ENCODE results near the gene TMC4. TPM values are rescaled to one million over a fixed set of nuclear protein-coding genes. Genes with fewer than 3 reads are reported as not detected.

TMC4 gene
- total and polyA plus RNA-seq, 7 experiments from 2014 or later = 0.20 to 5.9 (median 1.1) TPM; not detected in 3

Other genes starting within 250 kb of the TMC4 start
- under 1 TPM in 2 of 5 experiments, not detected in 3; 0.24 to 0.34 TPM for gene CACNG8, start 210.2 kb downstream of the TMC4 start, total RNA-seq
- not detected for gene CACNG8, start 210.2 kb downstream of the TMC4 start, polyA plus RNA-seq
- gene CACNG6, start 181.5 kb downstream of the TMC4 start, total RNA-seq = 1 to 10 TPM in 1 of 5 experiments, under 1 TPM in 1, not detected in 3; 0.42 to 1.9 TPM
- not detected for gene CACNG6, start 181.5 kb downstream of the TMC4 start, polyA plus RNA-seq
- 1 to 10 TPM in 2 of 5 experiments, not detected in 3; 1.7 to 2.1 TPM for gene VSTM1, start 109.3 kb downstream of the TMC4 start, total RNA-seq
- gene VSTM1, start 109.3 kb downstream of the TMC4 start, polyA plus RNA-seq = not detected
- gene TARM1, start 91.8 kb downstream of the TMC4 start, total RNA-seq = not detected
- not detected for gene TARM1, start 91.8 kb downstream of the TMC4 start, polyA plus RNA-seq
- gene OSCAR, start 72.4 kb downstream of the TMC4 start, total RNA-seq = 10 to 100 TPM in 1 of 5 experiments, 1 to 10 TPM in 1, under 1 TPM in 3; 0.19 to 44.6 (median 0.51) TPM
- under 1 TPM in 1 of 2 donors, not detected in 1; 0.13 TPM for gene OSCAR, start 72.4 kb downstream of the TMC4 start, polyA plus RNA-seq
- 100 to 1,000 TPM in 3 of 5 experiments, 10 to 100 TPM in 2; 64.4 to 127 (median 117) TPM for gene NDUFA3, start 70.3 kb downstream of the TMC4 start, total RNA-seq
- gene NDUFA3, start 70.3 kb downstream of the TMC4 start, polyA plus RNA-seq = 100 to 1,000 TPM; 333 to 490 TPM
- gene TFPT, start 57.5 kb downstream of the TMC4 start, total RNA-seq = 10 to 100 TPM; 13.4 to 46.5 (median 14.6) TPM
- gene TFPT, start 57.5 kb downstream of the TMC4 start, polyA plus RNA-seq = 10 to 100 TPM; 15.2 to 21.6 TPM
- gene PRPF31, start 57.4 kb downstream of the TMC4 start, total RNA-seq = 10 to 100 TPM; 51.8 to 82.1 (median 71.0) TPM
- gene PRPF31, start 57.4 kb downstream of the TMC4 start, polyA plus RNA-seq = 10 to 100 TPM; 74.8 to 87.4 TPM
- 10 to 100 TPM; 38.0 to 84.6 (median 63.9) TPM for gene CNOT3, start 35.4 kb downstream of the TMC4 start, total RNA-seq
- gene CNOT3, start 35.4 kb downstream of the TMC4 start, polyA plus RNA-seq = 10 to 100 TPM; 10.1 to 13.1 TPM
- gene LENG1, start 13.4 kb downstream of the TMC4 start, total RNA-seq = 10 to 100 TPM in 3 of 5 experiments, 1 to 10 TPM in 2; 7.1 to 20.4 (median 11.8) TPM
- gene LENG1, start 13.4 kb downstream of the TMC4 start, polyA plus RNA-seq = 10 to 100 TPM; 11.9 to 13.5 TPM
- gene MBOAT7, start 16.4 kb upstream of the TMC4 start, total RNA-seq = 10 to 100 TPM; 25.8 to 79.4 (median 43.0) TPM
- 10 to 100 TPM; 11.3 to 18.9 TPM for gene MBOAT7, start 16.4 kb upstream of the TMC4 start, polyA plus RNA-seq
- 10 to 100 TPM in 4 of 5 experiments, 1 to 10 TPM in 1; 9.5 to 24.2 (median 17.8) TPM for gene TSEN34, start 18.1 kb upstream of the TMC4 start, total RNA-seq
- gene TSEN34, start 18.1 kb upstream of the TMC4 start, polyA plus RNA-seq = 10 to 100 TPM; 29.5 to 48.7 TPM
- 1,000 to 10,000 TPM; 1,217 to 2,149 (median 1,306) TPM for gene RPS9, start 27.7 kb upstream of the TMC4 start, total RNA-seq
- 1,000 to 10,000 TPM; 1,192 to 1,308 TPM for gene RPS9, start 27.7 kb upstream of the TMC4 start, polyA plus RNA-seq
- gene LILRB3, start 49.8 kb upstream of the TMC4 start, total RNA-seq = 10 to 100 TPM in 1 of 5 experiments, 1 to 10 TPM in 4; 1.9 to 76.4 (median 2.1) TPM
- under 1 TPM in 1 of 2 donors, not detected in 1; 0.40 TPM for gene LILRB3, start 49.8 kb upstream of the TMC4 start, polyA plus RNA-seq
- 10 to 100 TPM in 1 of 5 experiments, 1 to 10 TPM in 1, under 1 TPM in 3; 0.24 to 27.0 (median 0.97) TPM for gene LILRA6, start 69.6 kb upstream of the TMC4 start, total RNA-seq
- under 1 TPM; 0.12 to 0.36 TPM for gene LILRA6, start 69.6 kb upstream of the TMC4 start, polyA plus RNA-seq
- 1 to 10 TPM in 3 of 5 experiments, under 1 TPM in 1, not detected in 1; 0.08 to 1.8 (median 1.2) TPM for gene LILRB5, start 84.1 kb upstream of the TMC4 start, total RNA-seq
- gene LILRB5, start 84.1 kb upstream of the TMC4 start, polyA plus RNA-seq = not detected
- gene LILRB2, start 108.0 kb upstream of the TMC4 start, total RNA-seq = 100 to 1,000 TPM in 1 of 5 experiments, 10 to 100 TPM in 1, 1 to 10 TPM in 2, not detected in 1; 1.5 to 131 (median 6.0) TPM
- gene LILRB2, start 108.0 kb upstream of the TMC4 start, polyA plus RNA-seq = under 1 TPM in 1 of 2 donors, not detected in 1; 0.12 TPM
- gene LILRA5, start 140.0 kb upstream of the TMC4 start, total RNA-seq = 10 to 100 TPM in 1 of 5 experiments, 1 to 10 TPM in 1, under 1 TPM in 2, not detected in 1; 0.32 to 82.1 (median 5.1) TPM
- gene LILRA5, start 140.0 kb upstream of the TMC4 start, polyA plus RNA-seq = under 1 TPM in 1 of 2 donors, not detected in 1; 0.34 TPM
- gene LILRA4, start 166.0 kb upstream of the TMC4 start, total RNA-seq = 1 to 10 TPM in 2 of 5 experiments, not detected in 3; 3.5 to 8.9 TPM
- gene LILRA4, start 166.0 kb upstream of the TMC4 start, polyA plus RNA-seq = not detected
- gene LAIR1, start 191.8 kb upstream of the TMC4 start, total RNA-seq = 10 to 100 TPM; 47.0 to 92.3 (median 82.3) TPM
- 10 to 100 TPM; 48.6 to 98.1 TPM for gene LAIR1, start 191.8 kb upstream of the TMC4 start, polyA plus RNA-seq
- 1 to 10 TPM in 1 of 5 experiments, under 1 TPM in 1, not detected in 3; 0.10 to 1.8 TPM for gene TTYH1, start 242.3 kb upstream of the TMC4 start, total RNA-seq
- gene TTYH1, start 242.3 kb upstream of the TMC4 start, polyA plus RNA-seq = under 1 TPM; 0.23 to 0.40 TPM